ENCODE results near the gene GPAM.

GPAM gene

GRCh38 chr10:112195224-112195623 is 11.7 kb upstream of the GPAM start:
- H3K4me3 ChIP-seq (ENCODE audit: control insufficient read depth, low read depth, low read length), result no peak overlapping the region
- DNase-seq (ENCODE audit: low read depth), result no peak
- TF ChIP-seq CTCF (conservative IDR thresholded peaks at IDR 0.05; ENCODE audit: control insufficient read depth, insufficient read depth, low read depth, low read length), result no peak

- TF ChIP-seq CTCF (conservative IDR thresholded peaks at IDR 0.05; ENCODE audit: control insufficient read depth, insufficient read depth, low read depth, low read length), result no peak
- DNase-seq (ENCODE audit: low read depth), result no peak
- no peak overlapping the region for H3K4me3 ChIP-seq (ENCODE audit: control insufficient read depth, low read depth, low read length)
Observed at GRCh38 chr10:112191791-112192190, 8.2 kb upstream of the GPAM start.

GRCh38 chr10:112191041-112191590 is 7.6 kb upstream of the GPAM start:
- DNase-seq (ENCODE audit: low read depth), result no peak
- no peak for TF ChIP-seq CTCF (conservative IDR thresholded peaks at IDR 0.05; ENCODE audit: control insufficient read depth, insufficient read depth, low read depth, low read length)
- no peak overlapping the region for H3K4me3 ChIP-seq (ENCODE audit: control insufficient read depth, low read depth, low read length)

GRCh38 chr10:112189465-112189864 is 5.9 kb upstream of the GPAM start:
- DNase-seq (ENCODE audit: low read depth), result no peak
- H3K4me3 ChIP-seq (ENCODE audit: control insufficient read depth, low read depth, low read length), result no peak overlapping the region

GRCh38 chr10:112187527-112187926 is 4.0 kb upstream of the GPAM start:
- no peak for DNase-seq (ENCODE audit: low read depth)
- TF ChIP-seq CTCF (conservative IDR thresholded peaks at IDR 0.05; ENCODE audit: control insufficient read depth, insufficient read depth, low read depth, low read length), result no peak
- no peak overlapping the region for H3K4me3 ChIP-seq (ENCODE audit: control insufficient read depth, low read depth, low read length)

More at GRCh38 chr10:112189465-112189864, 5.9 kb upstream of the GPAM start:
- no peak for TF ChIP-seq CTCF (conservative IDR thresholded peaks at IDR 0.05; ENCODE audit: control insufficient read depth, insufficient read depth, low read depth, low read length)

- no peak overlapping the region for H3K4me3 ChIP-seq (ENCODE audit: control insufficient read depth, low read depth, low read length)
- no peak for DNase-seq (ENCODE audit: low read depth)
- no peak for TF ChIP-seq CTCF (conservative IDR thresholded peaks at IDR 0.05; ENCODE audit: control insufficient read depth, insufficient read depth, low read depth, low read length)
Observed at GRCh38 chr10:112185959-112186358, 2.4 kb upstream of the GPAM start.

- H3K4me3 ChIP-seq (ENCODE audit: control insufficient read depth, low read depth, low read length), result peak overlapping the region; percentile 79
- no peak for TF ChIP-seq CTCF (conservative IDR thresholded peaks at IDR 0.05; ENCODE audit: control insufficient read depth, insufficient read depth, low read depth, low read length)
- no peak for DNase-seq (ENCODE audit: low read depth)
Observed at GRCh38 chr10:112184379-112184778, 814 bp upstream of the GPAM start.
